ENCODE data around the gene CLDN2. TPM values are rescaled to one million over a fixed set of nuclear protein-coding genes. Genes with fewer than 3 reads are reported as not detected.
A peak's percentile ranks its signal among the peaks of the same experiment; 100 is the strongest.

Gene CLDN2
- total RNA-seq, 1 experiment from 2014 or later = 0.06 TPM

DNA sequence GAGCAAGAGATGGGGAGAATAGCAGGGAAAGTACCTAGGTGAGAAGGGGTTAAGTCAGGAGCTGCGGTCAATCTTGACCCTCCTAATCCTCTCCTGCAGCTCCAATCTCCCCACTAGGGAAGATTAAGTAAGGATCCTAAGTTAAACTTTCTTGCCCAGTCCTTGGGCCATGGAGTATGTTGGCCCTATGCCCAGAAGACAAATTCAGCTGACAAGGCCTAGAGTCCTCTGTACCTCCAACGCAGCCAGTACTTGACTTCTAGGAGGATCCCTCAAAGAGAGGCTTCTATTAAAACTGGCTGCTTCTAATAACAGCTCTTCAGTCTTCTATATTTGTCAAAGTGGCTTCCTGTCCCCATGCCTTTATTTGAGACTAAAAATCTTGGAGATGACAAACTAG, 1.4 kb downstream of the CLDN2 start:
- DNase-seq (ENCODE audit: low read depth) = no peak

DNA sequence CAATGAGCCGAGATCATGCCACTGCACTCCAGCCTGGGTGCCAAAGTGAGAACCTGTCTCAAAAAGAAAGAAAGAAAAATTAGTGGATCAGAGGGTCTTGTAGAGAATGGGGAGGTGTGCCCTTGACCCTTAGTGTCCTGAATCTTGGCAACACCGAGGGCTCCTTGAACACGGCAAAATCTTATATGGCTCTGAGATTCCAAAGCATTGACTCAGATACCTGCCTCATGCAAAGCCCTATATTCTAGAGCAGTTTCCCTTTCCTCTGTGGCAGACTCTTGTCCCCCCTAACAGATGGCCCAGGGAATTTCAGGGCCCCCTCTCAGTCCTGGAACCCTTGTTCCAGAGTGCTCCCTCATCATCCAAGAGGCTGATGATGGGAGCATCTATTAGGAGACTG, 6.8 kb downstream of the CLDN2 start:
- no peak for DNase-seq (ENCODE audit: low read depth)

DNA sequence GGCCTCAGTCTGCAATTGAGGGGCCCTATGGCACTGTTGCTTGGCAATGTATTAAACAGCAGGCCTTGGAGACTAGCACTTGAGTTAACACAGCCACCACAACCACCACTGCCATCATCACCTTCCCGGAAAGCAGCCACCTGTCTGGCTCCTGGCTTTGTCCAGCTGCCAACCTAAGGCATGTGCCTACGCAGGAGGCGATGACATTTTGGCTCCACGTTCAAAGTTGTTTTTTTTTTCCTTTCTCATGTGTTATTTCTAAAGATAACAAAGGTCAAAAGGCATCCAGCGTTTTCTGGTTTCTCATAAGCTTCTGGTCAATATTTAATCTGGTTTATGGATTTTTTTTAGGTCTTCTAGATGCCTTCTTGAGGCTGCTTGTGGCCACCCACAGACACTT, 7.5 kb downstream of the CLDN2 start:
- DNase-seq (ENCODE audit: low read depth) = no peak

DNA sequence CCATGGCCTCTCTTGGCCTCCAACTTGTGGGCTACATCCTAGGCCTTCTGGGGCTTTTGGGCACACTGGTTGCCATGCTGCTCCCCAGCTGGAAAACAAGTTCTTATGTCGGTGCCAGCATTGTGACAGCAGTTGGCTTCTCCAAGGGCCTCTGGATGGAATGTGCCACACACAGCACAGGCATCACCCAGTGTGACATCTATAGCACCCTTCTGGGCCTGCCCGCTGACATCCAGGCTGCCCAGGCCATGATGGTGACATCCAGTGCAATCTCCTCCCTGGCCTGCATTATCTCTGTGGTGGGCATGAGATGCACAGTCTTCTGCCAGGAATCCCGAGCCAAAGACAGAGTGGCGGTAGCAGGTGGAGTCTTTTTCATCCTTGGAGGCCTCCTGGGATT, 8.0 kb downstream of the CLDN2 start:
- DNase-seq (ENCODE audit: low read depth) = peak; percentile 27

DNA sequence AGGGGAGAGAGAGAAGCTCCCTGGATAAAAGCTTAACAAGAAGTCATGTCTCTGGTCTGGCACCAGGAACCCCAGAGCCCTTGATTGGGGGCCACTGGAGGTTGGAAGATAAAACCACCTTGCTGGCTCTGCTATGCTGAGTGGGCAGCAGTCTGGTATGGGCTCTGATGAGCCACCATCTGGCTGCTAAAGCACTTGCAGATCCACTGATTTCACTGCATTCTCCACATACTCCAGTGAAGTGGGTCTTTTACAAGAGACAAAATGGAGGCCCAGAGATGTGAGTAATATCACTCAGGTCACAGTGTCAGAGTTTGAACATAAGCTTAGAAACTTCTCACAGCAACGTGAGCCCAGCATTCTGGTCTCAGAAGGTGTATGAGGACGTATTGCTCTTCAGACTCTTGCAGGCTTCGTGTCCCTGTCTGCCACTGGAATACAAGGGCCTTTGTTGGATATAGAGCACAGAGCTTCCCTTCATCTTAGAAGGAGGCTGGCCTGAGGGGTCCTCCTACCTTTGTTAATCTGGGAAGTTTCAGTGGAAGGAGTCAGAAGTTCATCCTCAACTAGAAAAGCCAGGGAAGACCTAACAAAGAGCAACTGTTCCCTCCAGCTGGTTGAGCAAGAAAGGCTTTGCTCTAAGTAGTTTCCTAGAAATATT, 11.8 kb downstream of the CLDN2 start:
- no peak for DNase-seq (ENCODE audit: low read depth)

DNA sequence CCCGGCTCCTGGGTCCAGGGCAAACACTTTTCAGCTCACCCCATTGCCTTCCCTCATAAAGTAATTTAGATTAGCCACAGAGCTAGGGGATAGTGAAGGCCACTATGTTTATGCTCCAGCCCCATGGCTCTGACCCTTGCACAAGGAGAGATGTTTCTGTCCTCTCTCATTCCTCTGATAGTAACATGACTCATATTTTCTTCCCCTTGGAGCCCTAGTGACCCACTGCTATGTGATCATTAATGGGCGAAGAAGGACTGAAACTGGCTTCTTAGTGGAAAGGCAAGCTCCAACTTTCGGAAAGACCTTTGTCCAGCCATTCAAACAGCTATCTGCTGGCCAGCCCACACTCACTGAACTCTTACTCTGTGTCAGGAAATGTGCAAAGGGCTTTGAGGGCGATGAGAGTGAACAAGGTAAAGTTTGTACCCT, 12.3 kb downstream of the CLDN2 start:
- peak; percentile 19 for DNase-seq (ENCODE audit: low read depth)

DNA sequence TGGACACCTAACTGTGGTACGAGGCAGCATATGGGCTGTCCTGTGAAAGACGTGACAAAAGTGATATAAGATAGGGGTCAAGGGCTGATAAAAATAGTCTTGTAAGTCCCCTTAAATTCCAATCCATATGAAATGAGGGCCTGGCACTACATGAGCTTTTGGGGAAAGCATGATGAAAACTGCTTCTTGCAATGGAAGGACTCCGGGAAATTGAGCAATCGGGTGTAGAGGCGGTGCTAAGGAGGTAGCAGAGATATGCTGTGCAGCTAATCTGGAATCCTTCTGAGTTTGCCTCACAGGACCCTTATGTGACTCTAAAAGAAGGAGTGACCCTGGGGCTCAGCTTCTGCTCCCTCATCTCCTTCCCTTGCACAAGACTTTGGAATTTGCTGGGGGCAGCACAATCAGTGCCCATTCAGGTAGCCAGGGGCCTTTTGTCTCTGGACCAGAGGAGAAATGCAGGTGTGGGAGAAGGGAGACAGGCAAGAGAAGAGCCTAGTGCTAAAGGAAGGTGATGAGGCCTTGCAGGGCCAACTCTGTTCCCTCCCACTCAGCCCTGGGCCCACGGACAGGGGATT, 12.8 kb downstream of the CLDN2 start:
- no peak for DNase-seq (ENCODE audit: low read depth)

DNA sequence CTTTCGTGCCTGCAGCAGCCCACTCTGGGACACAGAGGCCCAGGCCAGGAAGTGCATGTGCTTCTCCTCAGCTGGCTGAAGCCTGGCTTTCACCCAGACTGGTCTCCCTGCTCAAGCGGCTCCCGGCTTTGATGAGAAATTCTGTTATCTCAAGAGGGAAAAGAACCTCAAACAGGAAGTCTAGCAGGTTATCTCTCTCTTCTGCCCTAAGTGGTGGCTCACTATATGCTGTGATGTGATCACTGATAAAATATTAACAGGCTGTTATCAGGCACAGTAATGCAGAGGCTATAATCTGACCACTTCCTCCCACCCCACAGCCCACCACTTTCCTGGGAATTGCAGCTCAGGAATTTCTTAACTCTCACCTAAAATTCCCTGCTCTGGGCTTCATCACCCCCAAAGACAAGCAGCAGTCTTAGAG, 13.3 kb downstream of the CLDN2 start:
- DNase-seq (ENCODE audit: low read depth) = no peak

DNA sequence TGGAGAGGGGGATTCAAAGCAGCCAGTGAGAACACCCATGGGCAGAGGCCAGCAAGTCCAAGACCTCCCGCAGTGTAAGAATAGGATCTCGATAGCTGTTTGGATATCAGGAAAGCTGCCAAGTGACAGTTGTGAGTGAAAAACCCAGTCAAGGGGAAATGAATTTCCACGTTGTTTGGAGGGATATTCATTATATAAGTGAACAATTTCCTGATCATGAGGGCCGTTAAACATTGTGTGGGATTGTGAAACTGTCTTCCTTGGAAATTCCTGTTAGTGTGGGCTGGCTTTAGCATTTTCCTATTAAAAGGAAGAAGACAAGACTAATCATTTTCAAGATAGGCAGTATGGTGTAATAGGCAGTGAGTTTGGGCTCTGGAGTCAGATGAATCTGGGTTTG, 15.0 kb downstream of the CLDN2 start:
- DNase-seq (ENCODE audit: low read depth) = no peak

DNA sequence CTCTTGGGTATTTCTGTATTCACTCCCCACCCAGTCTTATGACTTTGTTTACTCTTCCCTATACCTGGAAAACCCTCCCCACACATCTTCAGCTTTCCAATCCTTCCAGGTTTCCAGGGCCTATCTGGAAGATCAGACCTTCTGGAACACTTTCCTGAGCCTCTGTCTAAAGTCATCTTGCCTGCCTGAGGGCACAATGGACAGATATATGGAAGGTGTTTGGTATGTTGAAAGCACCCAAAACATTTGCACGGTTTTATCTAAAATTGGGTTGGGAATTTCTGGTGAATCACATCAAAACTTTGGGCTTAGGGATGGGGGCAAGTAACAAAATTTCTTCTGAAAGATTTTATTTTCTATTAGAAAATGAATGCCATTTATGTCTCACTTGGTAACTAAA, 16.0 kb downstream of the CLDN2 start:
- no peak for DNase-seq (ENCODE audit: low read depth)

DNA sequence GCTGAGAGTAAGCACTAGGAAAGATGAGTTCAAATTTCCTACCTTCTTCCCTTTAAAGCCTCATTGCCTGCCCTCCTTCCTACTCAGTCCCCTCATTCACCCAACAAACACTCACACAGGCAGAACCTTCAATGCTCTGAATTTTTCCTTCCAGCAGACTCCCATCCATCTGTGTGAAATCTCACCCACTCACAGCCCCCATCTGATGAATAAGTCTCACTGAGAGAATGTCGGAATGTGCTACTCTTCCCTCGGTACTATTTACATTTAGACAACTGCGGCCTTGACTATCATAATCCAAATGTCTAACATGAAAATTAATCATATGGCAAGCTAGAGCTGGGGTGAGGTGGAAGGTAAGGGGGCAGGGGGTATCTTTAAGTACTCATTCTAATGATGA, 19.4 kb downstream of the CLDN2 start:
- DNase-seq (ENCODE audit: low read depth) = no peak

DNA sequence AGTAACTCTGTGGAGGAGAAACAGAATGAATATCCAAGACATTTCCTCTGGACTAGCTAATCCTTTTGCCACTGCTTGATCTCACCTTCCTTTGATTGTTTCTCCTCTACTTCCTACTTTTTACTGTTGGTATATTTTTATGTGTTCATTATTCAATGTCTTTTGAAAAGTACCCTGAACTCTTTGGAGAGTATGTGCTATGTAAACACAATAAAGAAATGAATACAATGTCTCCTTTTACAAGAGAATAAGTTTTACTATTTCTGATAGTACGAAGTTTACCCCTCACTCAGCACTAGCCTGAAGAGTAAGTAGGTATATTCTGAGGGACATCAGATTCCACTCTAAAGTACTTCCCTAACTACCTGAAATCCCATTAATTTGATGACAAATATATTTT, 19.9 kb downstream of the CLDN2 start:
- DNase-seq (ENCODE audit: low read depth) = no peak

DNA sequence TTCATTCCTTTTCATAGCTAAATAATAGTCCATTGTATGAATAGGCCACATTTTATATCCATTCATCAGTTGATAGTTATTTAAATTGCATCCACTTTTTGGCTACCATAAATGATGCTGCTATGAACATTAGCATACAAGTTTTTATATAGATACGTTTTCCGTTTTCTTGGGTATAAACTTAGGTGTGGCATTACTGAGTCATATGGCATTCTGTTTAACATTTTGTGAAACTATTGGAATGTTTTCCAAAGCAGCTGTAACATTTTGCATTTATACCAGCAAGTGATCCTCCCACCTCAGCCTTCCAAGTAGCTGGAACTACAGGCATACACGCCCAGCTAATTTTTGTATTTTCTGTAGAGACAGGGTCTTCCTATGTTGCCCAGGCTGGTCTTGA, 26.3 kb downstream of the CLDN2 start:
- no peak for DNase-seq (ENCODE audit: low read depth)

DNA sequence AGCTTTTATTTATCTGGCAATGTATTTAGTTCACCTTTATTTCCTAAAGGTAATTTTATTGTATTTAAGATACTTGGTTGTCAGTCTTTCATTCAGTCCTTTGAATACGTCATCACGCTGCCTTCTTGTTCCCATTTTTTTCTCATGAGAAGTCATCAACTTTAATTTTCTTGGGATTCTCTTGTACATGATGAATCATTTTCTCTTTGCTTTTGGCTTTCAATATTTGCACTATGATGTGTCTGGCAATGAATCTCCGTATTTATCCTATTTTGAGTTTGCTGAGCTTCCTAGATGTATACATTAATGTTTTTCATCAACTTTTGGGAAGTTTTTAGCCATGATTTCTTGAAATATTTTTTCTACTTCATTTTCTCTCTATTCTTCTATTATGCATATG, 28.4 kb downstream of the CLDN2 start:
- DNase-seq (ENCODE audit: low read depth) = no peak

DNA sequence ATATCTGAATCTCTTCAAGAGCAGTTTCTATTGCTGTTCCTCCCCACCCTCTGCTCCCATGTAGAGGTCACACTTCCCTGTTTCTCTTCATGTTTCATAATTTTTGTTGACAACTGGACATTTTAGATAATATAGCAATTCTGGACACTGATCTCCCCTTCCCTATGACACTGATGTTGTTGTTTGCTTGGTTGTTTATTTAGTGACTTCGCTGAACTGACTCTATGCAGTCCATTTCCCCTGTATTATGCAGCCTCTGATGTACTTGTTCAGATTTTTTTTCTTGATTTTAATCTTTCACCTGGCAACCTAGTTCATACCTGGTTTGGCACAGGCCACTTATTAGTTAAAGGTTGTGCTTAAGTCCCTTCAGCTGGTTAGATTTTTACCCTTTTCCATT, 29.2 kb downstream of the CLDN2 start:
- DNase-seq (ENCODE audit: low read depth) = no peak

DNA sequence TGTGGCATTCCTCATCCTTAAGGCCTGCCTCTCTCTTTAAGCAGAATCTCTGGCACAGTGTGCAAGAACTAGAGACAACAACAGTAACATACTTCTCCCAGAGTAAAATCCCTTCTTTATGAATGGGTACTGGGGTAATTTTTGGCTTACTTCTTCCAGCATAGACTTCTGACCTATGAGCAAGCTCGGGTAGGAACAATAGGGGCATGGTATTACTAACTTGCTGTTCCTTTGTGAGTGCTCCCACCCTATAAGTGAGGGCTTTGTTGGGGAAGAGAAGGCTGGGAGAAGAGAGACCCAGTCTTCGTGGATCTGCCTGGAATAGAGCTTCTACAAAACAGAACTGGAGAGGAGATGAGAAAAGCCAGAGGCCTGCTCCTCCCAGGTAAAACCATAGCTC, 30.2 kb downstream of the CLDN2 start:
- no peak for DNase-seq (ENCODE audit: low read depth)

DNA sequence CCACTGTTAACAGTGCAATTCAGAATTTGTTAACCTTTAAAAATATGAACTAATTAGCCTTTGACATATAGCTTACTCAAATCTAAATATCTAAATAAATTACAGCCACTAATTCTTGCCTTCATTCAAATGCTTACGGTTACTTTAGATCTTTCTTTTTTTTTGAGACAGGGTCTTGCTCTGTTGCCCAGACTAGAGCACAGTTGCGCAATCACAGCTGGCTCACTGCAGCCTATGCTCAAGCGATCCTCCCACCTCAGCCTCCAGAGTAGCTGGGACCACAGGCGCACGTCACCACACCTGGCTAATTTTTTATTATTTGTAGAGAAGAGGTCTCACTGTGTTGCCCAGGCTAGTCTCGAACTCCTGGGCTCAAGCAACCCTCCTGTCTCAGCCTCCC, 31.0 kb downstream of the CLDN2 start:
- no peak for DNase-seq (ENCODE audit: low read depth)

DNA sequence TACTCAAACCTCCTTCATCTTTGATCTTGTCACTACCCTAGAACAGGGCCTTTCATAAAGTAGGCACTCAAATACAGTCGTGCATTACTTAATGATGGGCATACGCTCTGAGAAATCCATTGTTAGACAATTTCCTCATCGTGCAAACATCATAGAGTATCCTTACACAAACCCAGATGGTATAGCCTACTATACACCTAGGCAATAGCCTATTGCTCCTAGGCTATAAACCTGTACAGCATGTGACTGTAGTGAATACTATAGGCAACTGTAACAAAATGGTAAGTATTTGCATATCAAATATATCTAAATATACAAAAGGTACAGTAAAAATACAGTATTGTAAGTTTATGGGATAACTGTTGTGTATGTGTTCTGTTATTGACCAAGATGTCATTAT, 31.9 kb downstream of the CLDN2 start:
- no peak for DNase-seq (ENCODE audit: low read depth)

DNA sequence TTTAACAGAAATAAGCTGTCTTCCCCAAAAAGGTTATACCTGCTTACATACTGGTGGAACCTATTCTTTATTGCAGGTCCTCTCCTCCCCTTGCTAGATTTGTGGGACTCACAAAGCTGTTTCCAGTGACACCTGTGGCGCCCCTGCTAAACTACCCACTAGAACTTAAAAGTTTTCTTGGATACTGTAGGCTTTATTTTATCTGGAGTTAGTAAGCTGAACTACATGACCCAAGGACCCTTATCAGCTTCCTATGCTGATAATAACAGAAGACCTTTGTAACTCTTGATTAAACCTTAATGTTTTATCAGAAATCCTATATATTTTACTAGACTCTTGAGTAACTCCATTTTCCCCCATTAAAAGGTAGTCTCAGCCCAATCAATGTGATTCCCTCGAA, 32.3 kb downstream of the CLDN2 start:
- no peak for DNase-seq (ENCODE audit: low read depth)

DNA sequence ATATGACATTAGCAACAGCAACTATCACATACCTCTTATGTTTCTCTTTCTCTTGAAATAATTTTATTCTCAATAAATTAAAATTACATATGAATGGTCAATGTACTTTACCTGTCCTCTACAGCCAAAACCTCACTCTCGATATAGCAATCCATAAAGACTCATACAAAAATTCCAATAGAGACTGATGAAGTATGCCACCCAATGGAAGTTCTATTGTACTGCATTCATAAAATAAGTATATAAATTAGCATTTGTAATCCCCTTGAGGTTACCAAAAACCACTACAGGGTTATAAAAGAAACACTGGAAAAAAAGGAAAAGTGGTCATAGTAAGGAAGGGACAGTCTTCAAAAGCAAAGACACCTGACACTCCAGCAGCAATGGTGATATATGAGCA, 32.8 kb downstream of the CLDN2 start:
- DNase-seq (ENCODE audit: low read depth) = peak; percentile 36

DNA sequence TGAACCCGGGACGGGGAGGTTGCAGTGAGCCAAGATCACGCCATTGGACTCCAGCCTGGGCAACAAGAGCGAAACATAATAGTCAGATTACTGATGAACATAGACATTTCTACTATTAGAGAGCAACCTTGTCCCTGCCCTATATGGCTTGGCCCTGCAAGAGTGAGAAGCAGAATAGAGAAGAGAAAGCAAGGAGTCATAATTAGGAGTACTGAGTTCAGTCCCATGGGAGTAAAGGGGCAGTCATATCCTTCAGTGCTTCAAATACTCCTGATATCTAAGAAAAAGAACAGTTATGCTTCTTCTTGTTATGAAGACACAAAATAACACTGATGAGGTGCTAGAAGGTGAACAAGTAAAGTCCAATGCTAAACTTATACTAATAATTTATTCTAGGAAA, 33.8 kb downstream of the CLDN2 start:
- no peak for DNase-seq (ENCODE audit: low read depth)

DNA sequence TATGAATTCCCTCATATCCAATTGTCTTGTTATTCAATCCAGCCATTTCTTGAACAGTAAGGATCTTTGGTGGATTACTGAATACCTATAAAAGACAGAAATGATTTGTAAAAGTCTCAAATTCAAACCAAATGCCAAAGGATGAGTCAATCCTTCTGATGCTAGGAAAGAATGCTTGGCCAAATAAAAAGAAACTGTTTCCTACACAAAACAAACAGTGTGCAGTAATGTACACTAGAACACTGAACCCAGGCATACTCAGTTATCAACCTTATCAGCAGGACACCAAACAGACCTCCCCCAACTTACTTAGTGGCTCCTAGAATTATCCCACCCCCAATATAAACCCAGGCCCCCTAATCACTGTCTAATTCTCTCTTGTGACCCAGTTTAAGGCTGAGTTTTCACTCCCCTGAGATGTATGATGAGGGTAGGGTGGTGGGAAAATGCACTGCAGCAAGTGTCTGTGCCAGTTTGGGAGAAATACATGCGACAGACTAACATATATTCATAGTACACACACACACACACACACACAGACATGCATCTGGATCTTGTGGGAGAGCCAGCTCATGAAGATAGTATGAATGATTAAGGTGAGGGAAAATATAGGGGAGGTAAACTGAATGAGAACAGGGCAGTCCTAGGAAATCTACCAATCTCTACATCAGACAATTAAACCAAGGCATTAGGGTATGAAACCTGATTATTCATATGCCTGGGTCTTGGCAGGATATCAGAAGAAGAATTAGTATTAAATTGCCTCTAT, 35.0 kb downstream of the CLDN2 start:
- DNase-seq (ENCODE audit: low read depth) = peak; percentile 18

DNA sequence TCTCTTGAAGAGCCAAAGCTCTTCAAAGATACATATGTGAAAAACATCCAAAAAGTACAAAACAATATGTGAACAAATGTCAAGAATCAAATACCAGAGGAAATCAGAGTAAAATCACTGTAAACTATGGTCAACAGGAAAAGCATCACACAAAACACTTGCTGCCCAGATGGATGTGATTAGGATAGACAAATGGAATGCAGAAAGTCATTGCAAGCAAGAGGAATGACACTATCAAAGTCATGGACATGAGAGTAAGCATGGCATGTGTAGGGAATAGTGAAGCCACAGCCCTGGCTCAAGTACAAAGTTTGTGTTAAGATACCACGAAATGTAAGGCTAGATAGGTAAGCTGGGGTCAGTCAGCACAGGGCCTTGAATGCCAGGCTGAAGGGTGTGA, 37.7 kb downstream of the CLDN2 start:
- DNase-seq (ENCODE audit: low read depth) = no peak

All from LHCN-M2 (cell line).